Transverse colon (tissue), 4 donors: ENCODE data around the gene BCORL1. TPM values are rescaled to one million over a fixed set of nuclear protein-coding genes. Genes with fewer than 3 reads are reported as not detected.

Experiments used
- DNase-seq: peaks from one replicate; pipeline ENCODE4 v3.0.0-alpha.2; 2019
- H3K27ac ChIP-seq, 4 donors: fragments of 200-600 bp; sonication (generic); 2 replicates each; pipeline ENCODE4 v1.5.1; 2016 to 2018; ENCODE audit warnings: inconsistent platforms in 4 of 4
- H3K27me3 ChIP-seq: fragments of 200-600 bp; sonication (generic); 2 replicates; pipeline ENCODE4 v1.5.1; 2017; ENCODE audit warnings: inconsistent platforms
- H3K36me3 ChIP-seq, 4 donors: fragments of 200-600 bp; sonication (generic); 2 replicates each; pipeline ENCODE4 v1.5.1; 2017 to 2019; ENCODE audit warnings: inconsistent platforms in 4 of 4
- H3K4me1 ChIP-seq, 4 donors: fragments of 200-600 bp; sonication (generic); 2 replicates each; pipeline ENCODE4 v1.5.1; 2017 to 2020; ENCODE audit warnings: inconsistent platforms in 4 of 4
- H3K4me3 ChIP-seq, 4 donors: fragments of 200-600 bp; sonication (generic); 1 replicate in 1 of 4; 2 replicates in 3 of 4; pipeline versions ENCODE4 v1.5.1 to v1.6.1; 2017 to 2019; ENCODE audit warnings: inconsistent platforms in 4 of 4
- H3K9me3 ChIP-seq, 2 donors: fragments of 200-600 bp; sonication (generic); 2 replicates each; pipeline ENCODE4 v1.5.1; 2017 to 2019; ENCODE audit warnings: inconsistent platforms in 2 of 2
- EP300 ChIP-seq: sonication (generic); formaldehyde crosslinking; IDR thresholded peaks from one replicate; pipeline ENCODE4 v1.6.1; 2017; ENCODE audit warnings: antibody characterized with exemption, low read depth
- POLR2A ChIP-seq: fragments of 450-650 bp; IDR thresholded peaks from one replicate; pipeline ENCODE4 v1.6.1; 2016; ENCODE audit warnings: antibody characterized with exemption, mild to moderate bottlenecking, moderate library complexity
- POLR2AphosphoS5 ChIP-seq, 3 donors: sonication (generic); formaldehyde crosslinking; IDR thresholded peaks; one replicate each; pipeline ENCODE4 v1.6.1; 2016; ENCODE audit warnings: antibody characterized with exemption in 3 of 3
- WGBS, 2 donors: methylation state at CpG; one replicate each; pipeline ENCODE4 v1.1.5; 2018; ENCODE audit warnings: low coverage in 1 of 2; 5-methylcytosine and 5-hydroxymethylcytosine counted together
- in situ Hi-C, 4 donors: fragments of 200-750 bp; cut with MboI; loops; one replicate each; pipeline versions ENCODE4 v1.15.0 to v1.15.1; 2017; ENCODE audit warnings: low sequenced_read_pairs in 3 of 4, low pct_ligation_motif_present in 1 of 4, low pct_unique_long_range_greater_than_20kb in 1 of 4
- intact Hi-C: fragments of 100-400 bp; cut with DNase I; formaldehyde crosslinking; loops from one replicate; pipeline ENCODE4 v1.15.1; 2023; ENCODE audit warnings: low total_unique reads
- total RNA-seq, 4 donors: library from RNA; depleted of rRNA; stranded (reverse); fragments of >200 nt; gene quantifications; one replicate each; pipeline ENCODE4 v1.1.0, GENCODE V29; 2016
- TF ChIP-seq, protein P1 (sequence below), 5 experiments: fragments of 200-600 bp in 3 of 5; fragments of 450-650 bp in 2 of 5; sonication (generic) in 3 of 5; IDR thresholded peaks; 1 replicate in 2 of 5; 2 replicates in 3 of 5; pipeline ENCODE4 v1.5.1; 2016 to 2017; ENCODE audit warnings: antibody characterized with exemption in 5 of 5, inconsistent platforms in 3 of 5, mild to moderate bottlenecking in 2 of 5, moderate library complexity in 1 of 5

BCORL1 gene
- total RNA-seq, 4 donors from 2014 or later, result 5.6 to 11.6 (median 8.0) TPM

DNA sequence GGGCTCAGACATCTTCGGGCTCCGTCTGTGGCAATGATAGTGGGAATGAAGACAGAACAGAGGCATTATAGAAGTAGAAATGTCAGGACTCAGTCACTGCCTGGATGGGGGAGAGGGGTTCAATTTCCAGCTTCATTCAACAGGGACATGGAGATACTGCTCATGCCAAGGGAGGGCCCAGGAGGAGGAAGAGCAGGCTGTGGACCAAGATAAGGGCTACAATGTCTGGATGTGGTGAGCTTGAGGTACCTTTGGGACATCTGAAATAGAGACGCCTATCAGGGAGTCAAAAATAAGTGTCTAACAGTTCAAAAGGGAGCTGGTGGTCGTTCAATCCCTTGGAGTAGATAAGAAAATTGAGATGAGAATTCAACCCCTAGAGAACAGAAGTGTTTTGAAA is 93.3 kb downstream of the BCORL1 start:
- H3K9me3 ChIP-seq, result no peaks in the 10 kb centered on the region
- WGBS, 2 donors, result 77% methylated on average over 4 of the region's 4 CpGs; no CpG with 5 or more reads in 1 of the 2 donors
- in situ Hi-C loops (loop anchor here in 2 of 4 donors (10.0 to 25.0 kb wide), 2 partner anchors 112 to 119 kb away; no protein-coding TSS in a partner anchor), intact Hi-C loops (no loop called here)
- no peak overlapping the region for H3K27ac ChIP-seq
- H3K36me3 ChIP-seq, result no peaks in the 10 kb centered on the region
- H3K4me1 ChIP-seq, result peaks cover 0 to 13% (median 8%) of the 10 kb centered on the region in 4 donors
- H3K4me3 ChIP-seq, result no peak overlapping the region
- H3K27me3 ChIP-seq, result no peaks in the 10 kb centered on the region
- TF ChIP-seq POLR2AphosphoS5 (IDR thresholded peaks at IDR 0.05) (no peak), EP300 (no peak), POLR2A (no peak)
- TF ChIP-seq, protein P1, sequence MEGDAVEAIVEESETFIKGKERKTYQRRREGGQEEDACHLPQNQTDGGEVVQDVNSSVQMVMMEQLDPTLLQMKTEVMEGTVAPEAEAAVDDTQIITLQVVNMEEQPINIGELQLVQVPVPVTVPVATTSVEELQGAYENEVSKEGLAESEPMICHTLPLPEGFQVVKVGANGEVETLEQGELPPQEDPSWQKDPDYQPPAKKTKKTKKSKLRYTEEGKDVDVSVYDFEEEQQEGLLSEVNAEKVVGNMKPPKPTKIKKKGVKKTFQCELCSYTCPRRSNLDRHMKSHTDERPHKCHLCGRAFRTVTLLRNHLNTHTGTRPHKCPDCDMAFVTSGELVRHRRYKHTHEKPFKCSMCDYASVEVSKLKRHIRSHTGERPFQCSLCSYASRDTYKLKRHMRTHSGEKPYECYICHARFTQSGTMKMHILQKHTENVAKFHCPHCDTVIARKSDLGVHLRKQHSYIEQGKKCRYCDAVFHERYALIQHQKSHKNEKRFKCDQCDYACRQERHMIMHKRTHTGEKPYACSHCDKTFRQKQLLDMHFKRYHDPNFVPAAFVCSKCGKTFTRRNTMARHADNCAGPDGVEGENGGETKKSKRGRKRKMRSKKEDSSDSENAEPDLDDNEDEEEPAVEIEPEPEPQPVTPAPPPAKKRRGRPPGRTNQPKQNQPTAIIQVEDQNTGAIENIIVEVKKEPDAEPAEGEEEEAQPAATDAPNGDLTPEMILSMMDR (IDR thresholded peaks at IDR 0.05), result no peak
- DNase-seq, result no peak

DNA sequence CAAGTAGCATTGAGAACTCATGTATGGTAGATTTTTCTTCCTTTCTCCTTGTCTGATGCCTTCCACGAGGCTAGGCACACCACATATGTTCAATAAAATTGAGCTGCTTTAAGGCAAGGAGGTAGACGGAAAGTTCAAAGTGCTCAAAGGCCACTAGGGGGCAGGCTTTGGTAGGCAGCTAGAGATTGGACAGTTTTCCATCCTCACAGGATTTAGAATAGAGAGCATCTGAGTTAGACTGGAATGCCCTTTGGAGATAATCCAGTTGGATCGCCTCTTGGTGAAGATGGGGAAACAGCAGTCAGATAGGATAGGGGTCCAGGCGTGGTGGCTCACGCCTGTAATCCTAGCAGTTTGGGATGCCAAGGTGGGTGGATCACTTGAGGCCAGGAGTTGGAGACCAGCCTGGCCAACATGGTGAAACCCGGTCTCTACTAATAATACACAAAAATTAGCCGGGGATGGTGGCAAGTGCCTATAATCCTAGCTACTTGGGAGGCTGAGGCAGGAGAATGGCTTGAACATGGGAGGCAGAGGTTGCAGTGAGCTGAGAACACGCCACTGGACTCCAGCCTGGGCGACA is 97.5 kb downstream of the BCORL1 start:
- intact Hi-C loops (loop anchor here (5.0 kb wide), 1 partner anchor 112 kb away; no protein-coding TSS in a partner anchor), in situ Hi-C loops (loop anchor here in 2 of 4 donors (10.0 to 25.0 kb wide), 2 partner anchors 107 to 115 kb away; no protein-coding TSS in a partner anchor)
- no peak for TF ChIP-seq EP300
- TF ChIP-seq, protein P1 (IDR thresholded peaks at IDR 0.05), result peak; percentile 59 to 71 (median 63)
- no peak for TF ChIP-seq POLR2AphosphoS5 (IDR thresholded peaks at IDR 0.05)
- TF ChIP-seq POLR2A, result no peak
- Histone ChIP-seq H3K4me3 (no peak overlapping the region), H3K9me3 (no peaks in the 10 kb centered on the region), H3K4me1 (peaks cover under 1 to 16% (median 5%) of the 10 kb centered on the region in 4 donors), H3K36me3 (no peaks in the 10 kb centered on the region), H3K27ac (no peak overlapping the region), H3K27me3 (no peaks in the 10 kb centered on the region)
- WGBS, 2 donors, result 28 to 44% methylated on average over 2 to 9 of the region's 9 CpGs
- peak; percentile 67 for DNase-seq

DNA sequence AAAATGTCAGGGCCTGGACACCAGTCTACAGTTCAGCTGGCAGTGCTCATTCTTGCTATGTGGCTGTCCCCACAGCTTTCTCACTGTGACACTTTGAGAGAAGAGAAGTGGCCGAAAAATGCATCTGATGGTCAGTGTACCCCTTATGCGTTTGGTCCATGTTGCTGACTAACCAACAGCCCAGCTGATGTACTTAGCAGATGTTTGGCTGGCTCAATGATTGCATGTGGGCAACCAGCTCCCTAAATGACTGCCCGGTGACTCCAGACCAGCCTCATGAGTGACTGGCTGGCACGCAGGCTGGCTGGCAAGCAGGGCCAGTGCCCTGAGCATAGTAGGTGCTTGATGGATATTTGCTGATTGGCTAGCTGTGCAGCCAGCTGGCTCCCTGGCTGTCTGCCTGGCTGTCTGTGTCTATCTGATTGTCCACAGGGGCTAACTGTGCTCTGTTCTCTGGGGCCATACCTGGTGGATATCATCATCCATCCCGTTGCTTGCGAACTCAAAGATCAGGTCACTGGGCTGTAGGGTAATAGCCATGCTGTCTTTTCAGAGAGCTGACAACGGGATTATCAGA is 98.4 kb downstream of the BCORL1 start:
- no peaks in the 10 kb centered on the region for H3K36me3 ChIP-seq
- TF ChIP-seq POLR2AphosphoS5 (IDR thresholded peaks at IDR 0.05) (no peak), EP300 (no peak)
- no peak overlapping the region for H3K4me3 ChIP-seq
- peaks cover 3 to 16% (median 5%) of the 10 kb centered on the region in 4 donors for H3K4me1 ChIP-seq
- intact Hi-C loops (loop anchor here (5.0 kb wide), 1 partner anchor 111 kb away; no protein-coding TSS in a partner anchor), in situ Hi-C loops (loop anchor here in 1 of 4 donors (25.0 kb wide), 1 partner anchor 106 kb away; no protein-coding TSS in a partner anchor)
- 80% methylated on average over 7 of the region's 7 CpGs; no CpG with 5 or more reads in 1 of the 2 donors for WGBS, 2 donors
- no peak for DNase-seq
- no peaks in the 10 kb centered on the region for H3K9me3 ChIP-seq
- H3K27ac ChIP-seq, result peak overlapping the region in 1 of 4 donors; percentile 56
- H3K27me3 ChIP-seq, result no peaks in the 10 kb centered on the region

DNA sequence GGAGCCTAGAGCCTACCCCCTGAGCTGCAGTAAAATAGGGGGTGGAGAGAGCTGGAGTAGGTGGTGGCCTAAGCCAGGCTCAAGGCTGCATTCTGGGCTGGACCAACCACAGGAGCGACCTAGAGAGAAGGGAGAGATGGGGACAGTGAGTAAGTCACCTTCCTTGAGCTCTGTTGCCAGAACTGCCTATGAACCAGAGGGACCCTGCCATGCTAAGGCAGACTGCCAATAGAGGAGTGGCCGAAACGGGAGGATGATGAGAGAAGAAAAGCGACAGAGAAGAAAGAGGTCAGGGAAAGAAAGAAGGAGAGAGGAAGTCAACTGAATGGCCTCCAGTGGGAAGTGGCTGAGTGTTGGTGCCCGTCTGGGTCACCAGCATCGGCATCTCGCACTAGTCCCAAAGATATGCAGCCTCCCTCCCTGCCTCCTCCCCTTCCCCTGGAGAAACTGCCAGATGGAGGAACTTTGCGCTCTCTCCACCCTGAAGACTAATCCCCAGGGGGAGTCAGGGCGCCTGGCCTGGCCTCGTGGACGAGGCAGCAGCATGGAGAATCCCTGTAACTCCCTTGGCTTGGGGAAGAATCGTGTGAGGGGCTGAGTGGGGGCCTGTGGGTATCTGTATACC is 99.1 kb downstream of the BCORL1 start:
- H3K27me3 ChIP-seq, result no peaks in the 10 kb centered on the region
- H3K27ac ChIP-seq, result peak overlapping the region; percentile 36 to 61 (median 58)
- DNase-seq, result no peak
- peaks cover 3 to 20% (median 5%) of the 10 kb centered on the region in 4 donors for H3K4me1 ChIP-seq
- 62% methylated on average over 12 of the region's 12 CpGs; no CpG with 5 or more reads in 1 of the 2 donors for WGBS, 2 donors
- no peak overlapping the region for H3K4me3 ChIP-seq
- intact Hi-C loops, result loop anchor here (5.0 kb wide), 1 partner anchor 111 kb away; no protein-coding TSS in a partner anchor
- in situ Hi-C loops, result loop anchor here in 1 of 4 donors (25.0 kb wide), 1 partner anchor 106 kb away; no protein-coding TSS in a partner anchor
- no peaks in the 10 kb centered on the region for H3K9me3 ChIP-seq
- H3K36me3 ChIP-seq, result no peaks in the 10 kb centered on the region
- TF ChIP-seq POLR2AphosphoS5 (IDR thresholded peaks at IDR 0.05), result no peak
- no peak for TF ChIP-seq POLR2A
- TF ChIP-seq, protein P1 (IDR thresholded peaks at IDR 0.05), result no peak
- TF ChIP-seq EP300, result no peak
